Left kidney (tissue), 8 donors: ENCODE measurements around the gene ZNF93. TPM values are rescaled to one million over a fixed set of nuclear protein-coding genes. Genes with fewer than 3 reads are reported as not detected.
"Not testable (repeated sequence)": the region's sequence is repeated elsewhere in the genome, so short reads cannot be mapped to it uniquely, and the experiment has no call there.

Source experiments
- DNase-seq: peaks from one replicate; pipeline ENCODE4 v3.0.0-alpha.2; 2013
- long read RNA-seq, 8 donors: transcript quantifications; one replicate each; lab custom pipeline, GENCODE V29; 2026
- polyA plus RNA-seq: library from polyadenylated mRNA; unstranded; fragments of 120-200 nt; gene quantifications from one replicate; pipeline ENCODE4 v1.2.1, GENCODE V29; 2013; ENCODE audit not compliant: insufficient read length

Gene ZNF93
- 23.1 TPM for polyA plus RNA-seq
- long read RNA-seq, donor 1, transcript ZNF93-201 (4 exons, 2,648 nt) = major isoform, 8 of 8 reads
- long read RNA-seq, donor 1, partial matches to known transcripts = 0 of 8 reads
- long read RNA-seq, donor 1, other reads (novel, unspliced or antisense) = 0 of 8 reads
- long read RNA-seq, donor 2, transcript ZNF93-201 (4 exons, 2,648 nt) = major isoform, 9 of 11 reads
- long read RNA-seq, donor 2, partial matches to known transcripts = 0 of 11 reads
- long read RNA-seq, donor 2, other reads (novel, unspliced or antisense) = 0 of 11 reads
- long read RNA-seq, donor 3, partial matches to known transcripts = 0 of 5 reads
- long read RNA-seq, donor 3, other reads (novel, unspliced or antisense) = 0 of 5 reads
- long read RNA-seq, donor 4 = 0 reads
- long read RNA-seq, donor 5, transcript ZNF93-201 (4 exons, 2,648 nt) = major isoform, 8 of 8 reads
- long read RNA-seq, donor 5, partial matches to known transcripts = 0 of 8 reads
- long read RNA-seq, donor 5, other reads (novel, unspliced or antisense) = 0 of 8 reads
- long read RNA-seq, donor 6, transcript ZNF93-201 (4 exons, 2,648 nt) = major isoform, 9 of 9 reads
- long read RNA-seq, donor 6, partial matches to known transcripts = 0 of 9 reads
- long read RNA-seq, donor 6, other reads (novel, unspliced or antisense) = 0 of 9 reads
- long read RNA-seq, donor 7, transcript ZNF93-201 (4 exons, 2,648 nt) = major isoform, 5 of 5 reads
- long read RNA-seq, donor 7, partial matches to known transcripts = 0 of 5 reads
- long read RNA-seq, donor 7, other reads (novel, unspliced or antisense) = 0 of 5 reads
- long read RNA-seq, donor 8, partial matches to known transcripts = 0 of 1 reads
- long read RNA-seq, donor 8, other reads (novel, unspliced or antisense) = 0 of 1 reads

DNA sequence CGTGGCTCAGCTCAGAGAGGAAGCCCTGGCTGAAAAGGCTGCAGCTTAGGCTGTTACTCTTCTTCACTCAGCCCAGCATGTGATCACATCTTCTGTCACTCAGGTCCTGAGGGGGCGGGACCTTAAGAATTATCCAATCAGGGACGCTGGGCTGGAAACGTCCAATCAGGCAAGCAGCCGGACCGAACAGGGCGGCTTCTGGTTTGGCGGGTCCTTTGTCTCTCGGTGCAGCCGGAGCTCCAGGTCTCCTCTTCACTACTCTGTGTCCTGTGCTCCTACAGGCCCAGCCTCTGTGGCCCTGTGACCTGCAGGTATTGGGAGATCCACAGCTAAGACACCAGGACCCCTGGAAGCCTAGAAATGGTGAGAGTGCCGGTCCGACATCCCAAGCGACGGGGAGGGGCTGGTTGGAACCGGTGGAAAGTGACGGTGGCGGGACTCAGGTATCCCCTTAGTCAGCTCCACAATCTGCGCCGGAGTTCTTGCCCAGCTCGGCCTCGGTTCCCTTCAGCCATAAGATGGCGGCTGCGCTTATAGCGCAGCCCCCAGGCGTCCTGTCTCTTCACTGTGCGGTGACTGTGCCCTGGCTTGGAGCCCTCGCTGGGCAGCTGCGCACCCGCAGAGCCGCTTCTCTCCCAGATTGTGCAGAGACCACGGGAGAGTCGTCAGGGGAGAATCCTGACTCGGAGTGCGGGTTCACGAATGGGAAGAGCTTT is at the start of gene ZNF93:
Gene ZNF93 (plus strand): TSS at position 218 of the 716 bp plus-strand sequence. CDS start 143 bp downstream, at position 361.
- peak; percentile 99 for DNase-seq

DNA sequence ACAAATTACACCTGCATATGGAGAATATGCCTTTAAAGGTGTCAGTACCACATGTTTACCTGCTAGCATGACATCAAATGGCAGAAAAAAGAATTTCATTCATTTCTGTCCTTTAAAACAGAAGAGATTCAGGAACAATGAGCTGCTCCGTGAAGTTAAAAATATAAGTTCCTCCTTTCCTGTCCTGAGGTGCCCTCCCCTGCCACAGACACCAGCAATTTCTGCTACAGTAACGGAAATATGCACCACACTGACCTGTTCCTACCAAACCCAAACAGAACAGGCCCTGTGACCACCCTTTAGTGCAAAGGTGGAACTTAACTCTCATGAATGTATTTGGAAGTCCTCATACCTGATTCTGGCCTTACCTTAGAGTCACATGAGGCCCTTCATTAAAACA is 49.0 kb upstream of the ZNF93 start:
- not testable (repeated sequence) for DNase-seq

DNA sequence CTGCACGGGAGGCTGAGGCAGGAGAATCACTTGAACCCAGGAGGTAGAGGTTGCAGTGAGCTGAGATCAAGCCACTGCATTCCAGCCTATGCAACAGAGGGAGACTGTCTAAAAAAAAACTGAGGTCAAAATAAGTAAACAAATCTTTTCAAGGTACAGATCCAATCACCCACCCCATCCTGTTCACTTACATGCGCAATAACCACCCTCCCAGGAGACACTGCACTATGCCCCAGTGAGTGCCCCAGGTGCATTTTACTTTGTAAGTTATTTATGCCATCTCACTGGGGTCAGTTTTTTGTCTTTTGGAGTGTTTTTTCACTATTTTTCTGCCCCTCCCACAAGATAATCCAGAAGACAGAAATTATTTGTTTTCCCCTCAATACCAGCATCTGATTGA is 42.0 kb upstream of the ZNF93 start:
- DNase-seq = no peak

DNA sequence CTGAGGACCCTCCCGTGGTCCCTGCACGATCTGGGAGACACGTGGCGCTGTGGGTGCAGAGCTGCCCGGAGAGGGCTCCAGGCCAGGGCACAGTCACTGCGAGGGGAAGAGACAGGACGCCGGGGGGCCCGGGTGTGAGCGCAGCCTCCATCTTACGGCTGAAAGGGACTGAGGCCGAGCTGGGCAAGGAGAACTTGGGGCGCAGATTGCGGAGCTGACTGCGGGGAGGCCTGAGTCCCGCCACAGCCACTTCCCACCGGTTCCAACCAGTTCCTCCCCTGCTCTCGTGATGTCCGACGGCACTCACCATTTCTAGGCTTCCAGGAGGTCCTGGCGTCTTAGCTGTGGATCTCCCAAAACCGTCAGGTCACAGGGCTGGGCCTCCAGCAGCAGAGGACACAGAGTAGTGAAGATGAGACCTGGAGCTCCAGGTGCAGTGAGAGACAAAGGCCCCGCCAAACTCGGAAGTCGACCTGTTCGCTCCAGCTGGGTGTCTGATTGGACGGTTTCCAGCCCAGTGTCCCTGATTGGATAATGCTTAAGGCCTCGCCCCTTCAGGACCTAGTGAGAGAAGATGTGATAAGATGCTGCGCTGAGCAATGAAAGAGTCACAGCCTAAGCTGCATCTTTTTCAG is 39.9 kb upstream of the ZNF93 start:
- peak; percentile 85 for DNase-seq

DNA sequence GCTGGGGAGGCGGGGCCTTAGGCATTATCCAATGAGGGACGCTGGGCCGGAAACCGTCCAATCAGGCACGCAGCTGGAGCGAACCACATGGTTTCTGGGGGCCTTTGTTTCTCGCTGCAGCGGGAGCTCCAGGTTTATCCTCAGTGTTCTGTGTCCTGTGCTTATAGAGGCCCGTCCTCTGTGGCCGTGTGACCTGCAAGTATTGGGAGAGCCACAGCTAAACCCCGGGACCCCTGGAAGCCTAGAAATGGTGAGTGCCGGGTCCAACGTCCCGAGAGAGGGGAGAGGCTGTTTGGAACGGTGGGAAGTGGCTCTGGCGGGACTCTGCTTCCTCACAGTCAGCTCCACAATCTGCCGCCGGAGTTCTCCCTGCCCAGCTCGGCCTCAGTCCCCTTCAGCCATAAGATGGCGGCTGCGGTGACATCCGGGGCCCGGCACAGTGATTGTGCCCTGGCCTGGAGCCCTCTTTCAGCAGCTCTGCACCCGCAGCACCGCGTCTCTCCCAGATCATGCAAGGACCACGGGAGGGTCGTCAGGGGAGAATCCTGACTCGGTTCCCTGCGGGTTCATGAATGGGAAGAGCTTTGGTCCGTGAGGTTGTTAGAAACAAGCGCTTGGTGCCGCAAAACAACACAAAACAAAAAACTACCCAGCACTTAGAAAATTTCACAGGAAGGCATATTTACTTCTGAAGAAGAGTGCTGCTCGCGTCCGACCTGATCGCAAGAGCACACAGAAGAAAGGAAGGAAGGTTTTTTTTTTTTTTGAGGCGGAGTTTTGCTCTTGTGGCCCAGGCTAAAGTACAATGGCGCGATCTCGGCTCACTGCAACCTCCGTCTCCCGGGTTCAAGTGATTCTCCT is 34.8 kb upstream of the ZNF93 start, which contains the start of gene ZNF253:
Gene ZNF253 (plus strand): TSS at position 133 of the 861 bp plus-strand sequence. CDS start 115 bp downstream, at position 248.
- DNase-seq = peak; percentile 98

DNA sequence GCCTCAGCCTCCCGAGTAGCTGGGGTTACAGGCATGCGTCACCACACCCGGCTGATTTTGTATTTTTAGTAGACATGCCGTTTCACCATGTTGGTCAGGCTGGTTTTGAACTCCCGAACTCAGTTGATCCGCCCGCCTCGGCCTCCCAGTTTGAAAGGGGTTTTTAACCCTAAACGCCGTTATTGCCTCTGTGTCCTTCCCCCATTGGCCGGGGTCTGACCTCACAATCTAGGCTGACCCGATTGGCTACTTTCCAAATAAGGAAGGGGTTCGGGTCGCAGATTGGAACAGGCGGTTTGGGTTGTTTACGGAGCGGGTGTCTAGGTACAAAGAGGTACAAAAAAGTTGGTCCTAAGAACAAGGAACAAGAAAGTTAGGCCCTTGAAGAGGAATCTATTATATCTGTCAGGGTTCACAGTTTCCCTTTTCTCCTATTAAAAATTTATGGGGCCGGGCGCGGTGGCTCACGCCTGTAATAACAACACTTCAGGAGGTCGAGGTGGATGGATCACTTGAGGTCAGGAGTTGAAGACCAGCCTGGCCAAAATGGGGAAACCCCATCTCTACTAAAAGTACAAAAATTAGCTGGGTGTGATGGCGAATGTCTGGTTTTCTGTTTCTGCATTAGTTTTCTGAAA is 34.0 kb upstream of the ZNF93 start:
- DNase-seq = peak; percentile 54

DNA sequence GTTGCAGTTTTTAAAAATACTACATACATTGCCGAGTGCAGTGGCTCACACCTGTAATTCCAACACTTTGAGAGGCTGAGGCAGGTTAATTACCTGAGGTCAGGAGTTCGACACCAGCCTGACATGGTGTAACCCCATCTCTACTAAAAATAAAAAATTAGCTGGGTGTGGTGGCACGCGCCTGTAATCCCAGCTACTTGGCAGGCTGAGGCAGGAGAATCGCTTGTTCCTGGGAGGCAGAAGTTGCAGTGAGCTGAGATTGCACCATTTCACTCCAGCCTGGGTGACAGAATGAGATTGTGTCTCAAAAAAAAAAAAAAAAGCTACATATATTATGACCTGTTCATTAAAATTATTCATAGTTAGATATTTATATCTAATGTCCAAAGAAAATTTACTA is 30.7 kb upstream of the ZNF93 start:
- not testable (repeated sequence) for DNase-seq

DNA sequence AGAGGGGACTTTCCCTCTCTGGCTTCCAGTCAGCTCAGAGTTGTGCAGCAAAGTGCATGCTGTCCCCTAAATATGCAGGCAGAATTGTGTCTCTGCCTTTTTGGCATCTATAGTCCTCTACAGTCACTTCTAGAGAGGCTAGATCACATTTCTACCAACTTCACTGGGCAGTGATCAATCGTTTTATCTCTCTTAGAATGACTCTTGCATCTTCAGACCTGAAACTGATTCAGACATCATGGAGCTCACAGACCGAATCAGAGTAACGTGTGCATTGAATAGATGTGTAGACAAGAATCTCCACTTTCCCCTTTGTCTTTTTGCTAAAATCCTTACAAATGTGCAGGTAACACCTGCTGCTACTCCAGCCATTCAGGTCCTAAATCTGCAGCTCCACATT is 28.8 kb upstream of the ZNF93 start:
- no peak for DNase-seq

DNA sequence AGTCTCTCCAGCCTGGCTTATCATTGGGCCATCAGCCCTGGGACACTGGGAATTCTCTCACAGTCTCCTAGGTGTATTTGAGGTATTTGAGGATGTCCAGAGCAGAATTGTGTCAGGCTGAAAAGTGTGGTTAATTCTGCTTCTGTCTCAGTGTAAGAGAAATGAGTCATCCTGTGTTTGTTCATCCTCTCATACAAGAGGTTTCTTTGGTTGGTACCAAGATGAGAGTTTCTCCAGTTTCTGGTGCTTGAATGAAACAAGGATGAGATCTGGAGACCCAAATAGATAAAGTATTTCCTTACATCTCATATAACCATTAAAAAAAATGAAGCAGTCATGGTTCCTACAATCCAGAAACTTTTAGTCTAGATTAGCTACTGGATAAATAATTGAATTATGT is 27.4 kb upstream of the ZNF93 start:
- no peak for DNase-seq

DNA sequence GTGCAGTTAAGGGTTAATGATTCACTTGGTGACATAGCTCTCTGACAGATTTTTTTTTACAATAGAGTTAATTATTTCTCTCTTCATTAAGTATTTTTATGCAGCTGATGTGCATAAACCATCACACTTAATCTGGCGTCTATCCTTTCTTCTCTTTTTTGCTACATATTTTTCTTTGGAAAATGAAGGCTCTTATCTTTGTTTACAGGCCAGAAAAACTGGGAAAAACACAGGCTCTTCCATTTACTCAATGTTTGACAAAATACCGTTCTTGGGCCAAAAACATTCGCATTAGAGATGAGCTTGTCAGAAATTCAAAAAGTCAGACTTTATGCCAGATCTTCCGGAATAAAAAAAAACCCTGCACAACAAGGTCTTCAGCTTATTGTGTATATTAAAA is 23.0 kb upstream of the ZNF93 start:
- DNase-seq = no peak

DNA sequence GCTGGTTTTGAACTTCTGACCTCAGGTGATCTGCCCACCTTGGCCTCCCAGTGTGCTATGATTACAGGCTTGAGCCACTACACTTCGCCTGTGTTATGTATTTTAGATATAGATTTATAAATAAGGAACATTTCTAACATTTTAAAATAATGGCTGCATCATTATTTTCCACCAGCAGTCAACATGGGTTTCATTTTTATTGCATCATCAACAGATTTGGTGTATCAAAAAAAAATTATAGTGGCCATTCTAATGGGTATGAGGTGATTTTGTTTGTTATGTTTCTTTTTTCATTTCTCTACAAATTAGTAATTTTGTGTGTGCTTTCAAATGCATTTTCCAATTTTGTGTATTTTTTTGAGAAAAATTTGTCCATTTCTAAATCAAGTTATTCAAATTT is 16.2 kb upstream of the ZNF93 start:
- no peak for DNase-seq

DNA sequence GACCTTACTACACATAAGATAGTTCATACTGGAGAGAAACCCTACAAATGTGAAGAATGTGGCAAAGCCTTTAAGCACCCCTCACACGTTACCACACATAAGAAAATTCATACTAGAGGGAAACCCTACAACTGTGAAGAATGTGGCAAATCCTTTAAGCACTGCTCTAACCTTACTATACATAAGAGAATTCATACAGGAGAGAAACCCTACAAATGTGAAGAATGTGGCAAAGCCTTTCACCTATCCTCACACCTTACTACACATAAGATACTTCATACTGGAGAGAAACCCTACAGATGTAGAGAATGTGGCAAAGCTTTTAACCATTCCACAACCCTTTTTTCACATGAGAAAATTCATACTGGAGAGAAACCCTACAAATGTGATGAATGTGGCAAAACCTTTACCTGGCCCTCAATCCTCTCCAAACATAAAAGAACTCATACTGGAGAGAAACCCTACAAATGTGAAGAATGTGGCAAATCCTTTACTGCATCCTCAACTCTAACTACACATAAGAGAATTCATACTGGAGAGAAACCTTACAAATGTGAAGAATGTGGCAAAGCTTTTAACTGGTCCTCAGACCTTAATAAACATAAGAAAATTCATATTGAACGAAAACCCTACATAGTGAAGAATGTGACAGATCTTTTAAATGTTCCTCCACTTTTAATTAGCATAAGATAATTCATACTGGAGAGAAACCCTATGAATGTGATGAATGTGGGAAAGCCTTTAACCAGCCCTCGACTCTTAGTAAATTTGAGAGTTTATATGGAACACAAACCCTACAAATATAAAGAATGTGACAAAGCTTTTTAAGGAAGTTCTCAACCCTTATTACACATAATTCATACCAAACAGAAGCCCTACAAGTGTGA is 8.4 kb upstream of the ZNF93 start:
- DNase-seq = not testable (repeated sequence)

DNA sequence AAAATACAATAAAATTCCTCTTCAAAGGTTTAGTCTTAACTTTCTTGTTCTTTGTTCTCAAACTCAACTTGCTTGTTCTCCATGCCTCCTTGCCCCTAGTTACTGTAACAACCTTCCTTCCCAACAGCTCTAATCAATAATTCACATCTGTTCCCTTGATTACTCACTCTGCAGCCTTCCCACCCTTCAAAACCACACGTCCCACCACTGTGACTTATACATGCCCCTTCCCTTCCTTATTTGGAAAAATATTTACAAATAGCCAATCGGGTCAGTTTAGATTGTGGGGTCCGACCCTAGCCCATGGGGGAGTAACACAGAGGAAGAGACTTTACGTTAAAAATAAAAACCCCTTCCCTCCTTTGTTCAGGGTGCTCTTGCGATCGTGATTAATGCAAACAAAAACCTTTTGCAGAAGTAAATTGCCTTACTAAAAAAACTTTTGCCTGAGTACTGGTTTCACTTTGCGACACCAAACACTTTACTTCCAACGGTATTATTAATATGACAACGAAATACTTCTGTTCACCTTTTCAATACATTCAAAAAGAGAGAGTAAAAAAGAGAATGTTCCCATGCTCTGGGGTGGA is 512 bp upstream of the ZNF93 start:
- DNase-seq = no peak

DNA sequence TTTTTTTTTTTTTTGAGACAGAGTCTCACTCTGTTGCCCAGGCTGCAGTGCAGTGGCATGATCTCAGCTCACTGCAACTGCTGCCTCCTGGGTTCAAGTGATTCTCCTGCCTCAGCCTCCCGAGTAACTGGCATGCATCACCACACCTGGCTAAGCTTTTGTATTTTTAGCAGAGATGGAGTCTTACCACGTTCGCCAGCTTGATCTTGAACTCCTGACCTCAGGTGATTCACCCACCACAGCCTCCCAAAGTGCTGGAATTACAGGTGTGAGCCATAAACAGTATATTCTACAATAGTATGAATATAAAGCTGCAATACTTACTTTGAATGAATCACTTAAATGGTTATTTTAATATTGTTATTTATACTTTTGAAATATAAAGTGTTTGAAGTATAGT is 6.8 kb downstream of the ZNF93 start:
- not testable (repeated sequence) for DNase-seq

DNA sequence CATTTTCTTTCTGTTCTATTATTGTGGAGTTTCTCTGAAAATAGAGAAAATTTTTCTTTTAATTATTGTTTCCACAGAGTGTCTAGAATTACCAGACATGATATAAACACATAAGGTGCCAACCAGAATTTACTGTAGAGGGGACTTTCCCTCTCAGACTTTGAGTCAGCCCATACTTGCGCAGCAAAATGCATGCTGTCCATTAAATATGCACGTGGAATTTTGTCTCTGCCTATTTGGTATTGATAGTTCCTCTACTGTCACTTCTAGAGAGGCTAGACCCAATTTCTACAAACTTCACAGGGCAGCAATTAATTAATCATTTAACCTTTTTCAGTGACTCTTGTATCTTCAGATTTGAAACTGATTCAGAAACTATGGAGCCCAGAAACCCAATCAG is 8.9 kb downstream of the ZNF93 start:
- no peak for DNase-seq

DNA sequence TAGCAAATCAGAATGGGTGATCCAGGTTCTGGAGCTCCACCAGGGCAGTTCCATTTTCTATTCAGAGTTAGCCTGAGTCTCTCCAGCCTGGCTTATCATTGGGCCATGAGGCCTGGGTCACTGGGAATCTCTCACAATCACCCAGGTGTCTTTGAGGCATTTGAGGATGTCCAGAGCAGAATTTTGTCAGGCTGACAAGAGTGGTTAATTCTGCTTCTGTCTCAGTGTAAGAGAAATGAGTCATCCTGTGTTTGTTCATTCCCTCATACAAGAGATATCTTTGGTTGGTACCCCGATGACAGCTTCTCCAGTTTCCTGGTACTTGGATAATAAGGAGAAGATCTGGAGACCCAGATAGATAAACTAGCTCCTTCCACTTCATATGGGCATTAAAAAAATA is 10.4 kb downstream of the ZNF93 start:
- DNase-seq = no peak

DNA sequence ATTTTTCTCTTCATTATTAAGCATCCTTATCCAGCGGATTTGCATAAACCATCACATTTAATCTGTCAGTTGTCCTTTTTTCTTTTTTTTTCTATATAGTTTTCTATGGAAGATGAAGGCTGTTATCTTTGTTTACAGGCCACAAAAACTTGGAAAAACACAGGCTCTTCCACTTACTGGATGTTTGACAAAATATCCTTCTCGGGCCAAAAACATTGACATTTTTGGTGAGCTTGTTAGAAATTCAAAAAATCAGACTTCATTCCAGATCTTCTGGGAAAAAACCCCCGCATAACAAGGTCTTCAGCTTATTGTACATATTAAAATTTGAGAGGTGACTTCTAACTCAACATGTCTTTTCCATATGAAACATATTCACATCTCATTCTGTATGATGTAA is 13.8 kb downstream of the ZNF93 start:
- DNase-seq = no peak

DNA sequence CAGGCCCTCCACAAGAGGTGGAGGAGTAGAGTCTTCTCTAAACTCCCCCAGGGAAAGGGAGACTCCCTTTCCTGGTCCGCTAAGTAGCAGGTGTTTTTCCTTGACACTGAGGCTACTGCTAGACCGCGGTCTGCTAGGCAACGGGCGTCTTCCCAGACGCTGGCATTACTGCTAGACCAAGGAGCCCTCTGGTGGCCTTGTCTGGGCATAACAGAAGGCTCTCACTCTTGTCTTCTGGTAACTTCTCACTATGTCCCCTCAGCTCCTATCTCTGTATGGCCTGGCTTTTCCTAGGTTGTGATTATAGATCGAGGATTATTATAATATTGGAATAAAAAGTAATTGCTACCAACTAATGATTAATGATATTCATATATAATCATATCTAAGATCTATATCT is 29.7 kb downstream of the ZNF93 start:
- DNase-seq = not testable (repeated sequence)
